GM19239 (cell line): Measurements from ENCODE around the gene IRAK2.

Experiments used
- DNase-seq: peaks from one replicate; pipeline ENCODE4 v3.0.0; 2011; ENCODE audit warnings: low spot score; ENCODE audit not compliant: insufficient read length
- FAIRE-seq: peaks from 2 replicates; lab custom pipeline; 2011; peaks lifted over from hg19 to GRCh38; lab: Jason Lieb, UNC

The IRAK2 gene

DNA sequence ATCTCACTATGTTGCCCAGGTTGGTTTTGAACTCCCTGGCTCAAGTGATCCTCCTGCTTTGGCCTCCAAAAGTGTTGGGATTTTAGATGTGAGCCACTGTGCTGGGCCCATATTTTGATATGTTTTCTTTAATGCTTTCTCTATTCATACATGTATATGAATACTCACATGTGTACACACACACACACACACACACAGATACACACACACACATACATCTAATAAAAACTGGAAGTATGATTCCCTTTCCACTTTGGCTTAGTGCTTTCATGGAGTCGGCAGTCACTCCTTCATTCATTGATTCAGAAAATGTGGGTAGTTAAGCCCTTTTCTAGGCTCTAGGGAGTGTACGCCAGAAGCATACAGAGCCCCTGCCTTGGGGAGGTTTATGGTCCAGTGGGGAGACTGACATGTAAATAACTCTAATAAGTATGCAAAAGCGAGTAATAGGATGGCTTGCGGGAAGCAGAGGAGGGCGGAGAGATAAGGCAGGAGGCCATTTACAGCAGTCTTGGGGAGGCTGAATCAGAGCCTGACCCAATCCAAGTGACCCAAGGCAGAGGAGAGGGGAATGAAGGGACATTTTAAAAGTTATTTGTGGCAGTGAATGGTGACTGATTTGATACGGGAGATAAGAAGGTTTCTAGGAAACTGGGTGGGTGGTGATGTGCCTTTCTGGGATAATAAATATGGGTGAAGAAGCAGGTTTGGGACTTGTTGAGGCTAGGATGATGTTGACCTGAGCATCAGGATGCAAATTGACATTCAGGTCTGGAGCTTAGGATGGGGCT, 51.1 kb downstream of the IRAK2 start:
- FAIRE-seq (no peak), DNase-seq (no peak)

- no peak for DNase-seq
- no peak for FAIRE-seq
Observed at GRCh38 chr3:10217359-10217758, 52.6 kb downstream of the IRAK2 start.

- DNase-seq = no peak
- FAIRE-seq = peak; percentile 21
Observed at GRCh38 chr3:10219737-10220136, 55.0 kb downstream of the IRAK2 start.

DNA sequence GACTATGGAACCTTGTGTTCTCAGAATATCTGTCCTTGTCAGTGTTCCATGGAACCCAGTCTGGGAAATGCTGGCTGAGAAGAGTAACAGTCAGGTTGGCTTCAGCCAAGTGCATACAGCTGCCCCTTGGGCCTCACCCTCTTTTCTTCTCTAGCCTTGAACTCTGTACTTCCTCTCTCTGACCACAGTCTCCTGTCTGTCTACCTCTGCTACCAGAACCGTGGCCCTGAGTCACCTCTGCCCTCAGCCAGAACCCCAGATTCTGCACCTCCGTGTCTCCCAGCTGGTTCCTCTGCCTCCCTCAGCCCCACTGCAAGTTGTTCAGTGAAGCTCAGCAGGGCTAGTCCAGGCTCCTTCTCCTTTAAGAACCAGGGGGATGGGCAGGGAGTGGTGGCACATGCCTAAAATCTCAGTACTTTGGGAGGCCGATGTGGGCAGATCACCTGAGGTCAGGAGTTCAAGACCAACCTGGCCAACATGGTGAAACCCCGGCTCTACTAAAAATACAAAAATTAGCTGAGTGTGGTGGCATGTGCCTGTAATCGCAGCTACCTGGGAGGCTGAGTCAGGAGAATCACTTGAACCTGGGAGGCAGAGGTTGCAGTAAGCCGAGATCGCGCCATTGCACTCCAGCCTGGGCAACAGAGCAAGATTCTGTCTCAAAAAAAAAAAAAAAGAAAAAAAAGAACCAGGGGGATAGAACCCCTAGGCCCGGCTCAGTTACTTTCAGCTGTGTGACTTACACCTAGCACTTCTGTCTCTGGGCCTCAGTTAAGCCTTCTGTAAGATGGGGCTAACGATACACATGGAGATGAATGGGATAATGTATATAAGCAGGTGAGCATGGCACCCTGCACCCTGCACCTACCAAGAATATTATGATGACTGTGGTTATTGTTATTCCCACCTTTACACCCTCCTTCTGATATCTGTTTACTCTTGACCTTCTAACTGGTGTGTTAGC, 59.2 kb downstream of the IRAK2 start:
- peak; percentile 87 for FAIRE-seq

DNA sequence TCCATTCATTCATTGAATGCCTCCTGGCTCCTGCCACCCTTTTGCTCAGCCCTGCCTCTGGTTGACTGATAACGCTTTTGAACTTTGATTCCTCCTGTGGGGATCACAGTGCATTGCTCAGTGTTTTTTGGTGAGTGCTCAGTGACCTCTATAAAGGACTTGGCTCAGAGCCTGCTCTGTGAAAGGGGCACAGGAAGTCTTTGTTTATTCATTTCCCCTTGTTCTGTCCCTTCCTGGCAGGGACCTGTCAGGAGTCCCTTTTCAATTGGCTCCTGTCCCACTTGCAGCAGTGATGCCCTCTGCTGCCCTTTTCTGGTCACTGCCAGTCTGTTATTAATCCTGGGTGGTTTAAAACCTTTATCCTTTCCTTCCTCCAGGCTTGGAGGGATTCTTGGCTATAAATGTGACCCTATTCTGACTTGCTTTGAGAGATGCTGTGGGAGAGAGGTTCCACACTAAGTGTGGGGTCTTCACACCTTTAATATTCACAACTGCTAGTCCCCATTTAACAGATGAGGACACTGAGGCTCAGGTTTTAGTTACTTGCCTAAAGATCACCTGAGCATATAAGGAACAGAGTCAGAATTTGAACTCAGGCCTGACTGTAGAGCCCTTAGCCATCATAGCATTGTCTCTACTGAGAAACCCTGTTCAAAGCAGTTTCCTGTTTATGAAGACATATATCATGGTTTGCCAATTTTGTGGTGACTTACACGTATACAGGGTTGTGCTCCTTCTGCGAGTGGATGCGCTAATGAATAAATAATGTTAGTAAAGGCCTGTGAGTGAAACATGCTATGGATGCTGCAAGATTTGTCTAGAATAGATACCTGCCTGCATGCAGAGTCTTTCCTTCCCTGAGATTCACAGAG, 60.3 kb downstream of the IRAK2 start:
- DNase-seq (peak; percentile 63), FAIRE-seq (peak; percentile 92)

More for the DNA sequence above, 59.2 kb downstream of the IRAK2 start:
- DNase-seq = peak; percentile 58

GRCh38 chr3:10226293-10226692, 61.6 kb downstream of the IRAK2 start:
- peak; percentile 63 for FAIRE-seq
- no peak for DNase-seq

DNA sequence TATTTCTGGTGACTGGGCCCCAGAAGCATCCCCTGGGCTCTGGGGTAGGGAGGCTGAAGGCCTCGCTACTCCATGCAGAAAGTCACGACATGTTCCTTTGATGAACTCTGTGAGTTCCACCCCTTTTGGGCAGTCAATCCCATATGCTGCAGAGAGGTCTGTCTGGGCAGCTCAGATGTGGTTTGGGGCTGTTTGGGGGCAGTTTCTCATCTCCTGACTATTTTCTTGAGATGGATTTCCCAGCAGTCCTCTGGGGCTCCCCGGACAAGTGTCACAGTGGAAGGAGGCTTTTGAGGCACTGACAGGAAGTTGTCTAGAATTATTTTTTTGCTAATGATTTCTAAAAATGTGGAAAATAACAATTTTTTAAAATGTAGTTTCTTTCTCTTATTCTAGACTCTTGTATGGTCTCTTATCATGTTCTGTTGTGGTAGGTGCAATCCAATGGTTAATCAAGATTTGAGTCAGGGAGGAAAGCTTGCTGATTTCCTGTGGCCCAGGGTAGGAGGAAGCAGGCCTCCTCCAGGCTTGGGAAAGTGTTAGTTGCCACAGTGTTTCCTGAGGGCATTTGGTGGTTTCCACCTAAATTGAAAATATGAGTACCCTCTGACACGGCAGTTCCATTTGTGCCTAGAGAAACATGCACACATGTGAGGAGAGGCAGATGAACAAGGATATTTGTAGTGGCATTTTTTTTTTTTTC, 63.7 kb downstream of the IRAK2 start:
- FAIRE-seq (peak; percentile 26), DNase-seq (no peak)

GRCh38 chr3:10229576-10229975, 64.9 kb downstream of the IRAK2 start:
- DNase-seq (no peak), FAIRE-seq (no peak)

DNA sequence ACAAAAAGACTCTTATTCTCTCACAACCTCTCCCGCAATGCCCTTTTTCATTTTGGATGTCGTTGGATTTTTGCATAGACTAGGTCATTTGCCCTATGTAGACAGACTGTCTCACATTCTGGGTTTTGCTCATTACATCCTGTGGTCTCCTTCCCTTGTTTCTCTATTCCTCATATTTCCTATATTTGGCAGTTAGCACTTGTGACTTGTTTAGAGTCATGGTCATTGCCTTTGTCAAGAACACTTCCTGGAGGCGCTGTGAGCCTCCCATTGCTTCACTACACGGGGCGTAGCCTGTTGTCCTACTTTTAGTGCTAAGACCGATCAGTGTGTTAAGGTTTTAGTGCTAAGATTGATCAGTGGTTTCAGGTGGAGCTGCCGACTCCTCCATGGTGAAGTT, 67.4 kb downstream of the IRAK2 start:
- FAIRE-seq (no peak), DNase-seq (no peak)

GRCh38 chr3:10233988-10234387, 69.3 kb downstream of the IRAK2 start:
- no peak for FAIRE-seq

GRCh38 chr3:10234526-10235230, 70.0 kb downstream of the IRAK2 start:
- FAIRE-seq = no peak
- DNase-seq = no peak

More at GRCh38 chr3:10233988-10234387, 69.3 kb downstream of the IRAK2 start:
- no peak for DNase-seq

DNA sequence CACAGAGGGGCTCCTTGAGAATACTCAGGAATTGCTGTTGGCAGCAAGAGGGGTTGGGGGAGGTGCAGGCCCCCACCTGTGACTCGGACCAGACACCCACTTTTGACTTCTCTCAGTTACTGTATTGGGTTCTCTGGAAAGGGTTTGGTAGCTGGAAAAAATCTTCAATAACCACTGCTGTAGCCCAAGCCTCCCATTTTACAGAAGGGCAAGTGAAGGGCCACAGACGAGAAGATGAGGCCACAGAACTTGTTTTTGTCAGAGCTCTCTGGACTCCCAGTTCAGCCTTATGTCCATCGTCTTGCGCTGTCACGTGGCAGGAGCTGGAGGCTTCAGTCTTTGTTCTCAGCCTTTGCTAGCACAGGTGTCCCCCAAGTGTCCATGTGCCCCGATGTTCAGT, 70.8 kb downstream of the IRAK2 start:
- DNase-seq = no peak
- FAIRE-seq = no peak

- FAIRE-seq (no peak), DNase-seq (no peak)
Observed at GRCh38 chr3:10238345-10239183, 73.8 kb downstream of the IRAK2 start.

- no peak for DNase-seq
- no peak for FAIRE-seq
Observed at GRCh38 chr3:10240799-10241198, 76.1 kb downstream of the IRAK2 start.

GRCh38 chr3:10242182-10243065, 77.7 kb downstream of the IRAK2 start:
- FAIRE-seq = no peak
- no peak for DNase-seq

- FAIRE-seq (no peak), DNase-seq (no peak)
Observed at GRCh38 chr3:10244009-10244408, 79.3 kb downstream of the IRAK2 start.

DNA sequence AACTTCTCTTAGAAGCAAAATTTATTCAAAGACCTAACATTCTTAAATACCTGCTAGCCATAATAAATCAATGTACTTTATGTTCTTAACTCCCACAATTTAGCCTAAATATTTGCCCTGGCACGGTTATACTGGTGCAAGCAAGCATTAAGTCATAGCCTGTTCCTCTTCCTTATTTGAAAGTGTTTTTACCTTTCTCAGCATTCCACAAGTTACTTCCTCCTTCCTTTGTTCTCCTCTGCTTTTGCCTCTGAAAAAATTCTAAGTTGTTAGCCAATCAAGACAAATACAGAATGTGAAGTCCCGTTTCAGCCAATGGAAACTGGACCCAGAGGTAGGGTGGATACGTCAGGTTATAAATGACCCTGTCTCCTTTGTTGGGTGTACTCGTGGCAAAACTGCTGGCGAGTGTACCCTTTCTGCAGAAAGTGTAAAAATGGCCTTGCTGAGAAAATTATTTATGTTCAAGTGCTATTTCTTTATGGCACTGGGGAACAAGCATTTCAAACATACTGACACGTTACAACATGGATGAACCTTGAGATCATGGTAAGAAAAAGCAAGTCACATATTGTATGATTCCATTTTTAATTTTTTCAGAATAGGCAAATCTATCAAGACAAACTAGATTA, 80.5 kb downstream of the IRAK2 start:
- DNase-seq = no peak
- FAIRE-seq = no peak
